Measurements from ENCODE around the gene RPL39L.
"Not testable (repeated sequence)": the region's sequence is repeated elsewhere in the genome, so short reads cannot be mapped to it uniquely, and the experiment has no call there.

The RPL39L gene

DNA sequence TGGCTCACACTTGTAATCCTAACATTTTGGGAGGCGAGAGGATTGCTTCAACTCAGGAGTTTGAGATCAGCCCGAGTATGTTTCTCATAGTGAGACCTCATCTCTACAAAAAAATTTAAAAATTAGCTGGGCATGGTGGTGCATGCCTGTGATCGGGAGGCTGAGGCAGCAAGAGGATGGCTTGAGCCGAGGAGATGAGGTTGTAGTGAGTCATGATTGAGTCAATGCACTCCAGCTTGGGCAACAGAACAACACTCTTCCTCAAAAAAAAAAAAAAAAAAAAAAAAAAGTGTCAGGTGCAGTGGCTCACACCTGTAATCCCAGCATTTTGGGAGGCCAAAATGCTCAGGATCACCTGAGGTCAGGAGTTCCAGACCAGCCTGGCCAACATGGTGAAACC lies 2.4 kb downstream of the RPL39L start:
- peak; percentile 33 for DNase-seq (ENCODE audit: low read depth)

DNA sequence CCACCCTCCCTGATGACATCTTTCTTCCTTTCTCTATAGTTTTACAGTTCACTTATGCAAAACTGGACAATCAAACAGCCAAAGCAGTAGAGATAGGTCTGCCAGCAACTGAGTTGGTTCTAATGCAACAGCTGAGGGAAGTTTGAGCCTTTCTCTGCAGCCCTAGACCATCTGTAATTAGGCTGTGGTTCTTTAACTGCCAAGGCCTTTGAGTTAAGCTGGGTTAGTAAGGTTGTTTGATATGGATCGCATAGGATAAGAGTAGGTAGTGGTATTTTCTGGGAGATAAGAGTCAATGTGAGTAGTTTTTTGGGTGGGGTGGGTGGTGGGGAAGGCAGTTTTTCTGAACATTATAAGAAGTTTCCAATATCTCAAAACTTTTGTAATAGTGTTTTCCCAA lies 3.0 kb downstream of the RPL39L start:
- no peak for DNase-seq (ENCODE audit: low read depth)

DNA sequence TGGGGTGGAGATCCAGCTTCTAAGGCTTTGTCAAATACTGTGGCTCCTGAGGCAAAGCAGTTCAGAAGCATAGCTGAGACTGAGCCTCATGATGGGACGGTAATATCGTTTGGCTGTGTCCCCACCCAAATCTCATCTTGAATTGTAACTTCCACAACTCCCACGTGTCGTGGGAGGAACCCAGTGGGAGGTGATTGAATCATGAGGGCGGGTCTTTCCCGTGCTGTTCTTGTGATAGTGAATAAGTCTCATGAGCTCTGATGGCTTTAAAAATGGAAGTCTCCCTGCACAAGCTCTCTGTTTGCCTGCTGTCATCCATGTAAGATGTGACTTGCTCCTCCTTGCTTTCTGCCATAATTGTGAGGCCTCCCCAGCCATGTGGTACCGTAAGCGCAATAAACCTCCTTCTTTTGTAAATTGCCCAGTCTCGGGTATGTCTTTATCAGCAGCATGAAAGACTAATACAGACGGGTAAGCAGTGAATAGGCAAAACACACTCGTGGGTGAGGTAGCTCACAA lies 4.1 kb downstream of the RPL39L start:
- DNase-seq (ENCODE audit: low read depth): not testable (repeated sequence)

DNA sequence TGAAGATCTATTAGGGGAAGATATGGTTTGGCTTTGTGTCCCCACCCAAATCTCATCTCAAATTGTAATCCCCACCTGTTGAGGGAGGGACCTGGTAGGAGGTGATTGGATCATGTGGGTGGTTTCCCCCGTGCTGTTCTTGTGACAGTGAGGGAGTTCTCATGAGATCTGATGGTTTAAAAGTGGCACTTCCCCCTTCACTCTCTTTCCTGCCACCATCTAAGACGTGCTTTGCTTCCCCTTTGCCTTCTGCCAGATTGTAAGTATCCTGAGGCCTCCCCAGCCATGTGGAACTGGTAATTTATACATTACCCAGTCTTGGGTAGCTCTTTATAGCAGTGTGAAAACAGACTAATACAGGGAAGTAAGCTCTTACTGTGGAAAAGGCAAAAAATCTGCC lies 6.1 kb downstream of the RPL39L start:
- DNase-seq (ENCODE audit: low read depth): not testable (repeated sequence)

DNA sequence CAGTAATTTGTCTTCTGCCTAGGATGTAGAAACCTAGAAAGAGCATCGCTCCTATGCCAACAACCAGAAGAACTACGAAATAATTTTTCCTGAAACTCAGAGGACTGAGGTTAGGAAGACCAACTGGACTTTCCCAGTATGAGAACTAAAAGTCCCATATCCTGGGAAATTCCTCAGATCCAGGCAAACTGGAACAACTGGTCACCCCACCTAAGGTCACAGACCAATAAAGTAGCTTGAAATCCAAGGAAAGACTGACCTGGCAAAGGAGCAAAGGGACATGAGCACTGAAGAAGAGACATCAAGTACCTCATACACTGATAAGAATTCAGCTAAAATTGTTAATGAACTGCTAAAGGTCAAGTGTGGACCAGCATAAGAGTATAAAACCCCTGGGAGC lies 6.6 kb downstream of the RPL39L start:
- DNase-seq (ENCODE audit: low read depth): no peak

DNA sequence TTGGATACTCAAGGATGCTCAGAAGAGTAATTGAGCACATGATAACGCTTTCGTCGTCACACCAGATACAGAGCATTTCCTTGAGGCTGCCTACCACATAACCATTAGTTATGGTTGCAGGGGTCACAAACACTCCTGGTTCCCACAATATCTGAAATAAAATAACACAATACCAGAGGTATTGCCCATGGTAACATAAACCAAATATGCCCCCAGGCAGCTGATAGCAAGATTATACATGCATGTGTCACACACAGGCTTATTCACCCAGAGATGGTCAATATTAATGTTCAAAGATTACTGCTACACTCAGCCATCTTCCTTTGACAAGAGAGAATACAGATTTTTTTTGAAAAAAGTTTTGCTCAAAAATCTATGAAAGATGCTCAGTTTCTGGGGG lies 7.3 kb downstream of the RPL39L start:
- DNase-seq (ENCODE audit: low read depth): no peak

DNA sequence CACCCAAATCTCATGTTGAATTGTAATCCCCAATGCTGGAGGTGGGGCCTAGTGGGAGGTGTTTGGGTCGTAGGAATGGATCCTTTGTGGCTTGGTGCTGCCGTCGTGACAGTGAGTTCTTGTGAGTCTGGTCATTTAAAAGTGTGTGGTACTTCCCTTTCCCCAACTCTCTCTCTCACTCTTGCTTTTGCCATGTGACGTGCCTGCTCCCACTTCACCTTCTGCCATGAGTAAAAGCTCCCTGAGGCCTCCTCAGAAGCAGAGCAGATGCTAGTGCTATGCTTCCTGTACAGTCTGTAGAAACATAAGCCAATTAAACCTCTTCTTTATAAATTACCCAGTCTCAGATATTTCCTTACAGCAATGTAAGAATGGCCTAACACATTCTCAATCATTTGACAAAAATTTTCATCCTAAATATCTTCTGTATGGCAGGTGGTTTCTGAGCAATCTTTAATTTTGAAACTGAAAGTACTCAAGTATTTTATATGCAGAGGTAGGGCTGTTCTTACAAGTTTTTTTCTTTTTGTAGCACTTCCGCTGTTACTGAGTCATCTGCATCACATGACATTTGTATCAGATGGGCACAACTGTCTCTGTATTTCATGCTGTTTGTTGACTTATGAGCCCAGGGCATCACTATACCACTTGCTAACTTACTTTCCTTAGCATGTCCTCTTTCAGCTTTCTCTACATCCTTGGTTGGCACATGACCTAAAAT lies 8.8 kb downstream of the RPL39L start:
- no peak for DNase-seq (ENCODE audit: low read depth)

DNA sequence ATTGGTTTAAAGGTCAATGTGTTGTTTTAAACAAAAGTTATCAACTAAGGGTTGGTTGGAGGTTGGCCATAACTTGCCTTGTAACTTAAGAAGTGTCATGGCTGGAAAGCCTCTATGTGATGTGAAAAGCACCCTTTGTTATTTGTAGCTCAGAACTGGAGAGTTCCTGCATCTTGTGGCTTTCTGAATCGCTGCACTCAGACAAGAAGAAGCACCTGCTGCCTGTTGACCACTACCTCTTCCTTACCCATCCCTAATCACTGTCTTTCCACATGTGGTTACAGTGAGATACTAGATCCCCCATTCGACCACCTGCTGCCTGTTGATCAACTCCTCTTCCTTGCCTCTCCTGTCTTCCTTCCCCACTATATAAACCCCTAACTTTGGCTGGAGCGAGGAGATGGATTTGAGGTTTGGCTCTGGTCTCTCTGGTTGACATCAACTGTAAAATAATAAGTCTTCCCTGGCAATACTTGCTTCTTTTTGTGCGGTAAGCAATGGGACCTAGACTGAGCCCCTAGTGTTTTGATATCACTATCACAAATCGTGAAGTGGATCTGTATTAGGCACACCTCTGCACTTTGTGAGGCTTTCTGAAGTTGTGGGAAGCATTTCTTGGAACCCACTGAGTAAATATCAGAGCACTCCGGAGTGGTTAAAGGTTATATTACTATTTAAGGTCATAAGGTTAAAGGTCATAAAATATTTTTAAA lies 13.8 kb downstream of the RPL39L start:
- DNase-seq (ENCODE audit: low read depth): no peak

DNA sequence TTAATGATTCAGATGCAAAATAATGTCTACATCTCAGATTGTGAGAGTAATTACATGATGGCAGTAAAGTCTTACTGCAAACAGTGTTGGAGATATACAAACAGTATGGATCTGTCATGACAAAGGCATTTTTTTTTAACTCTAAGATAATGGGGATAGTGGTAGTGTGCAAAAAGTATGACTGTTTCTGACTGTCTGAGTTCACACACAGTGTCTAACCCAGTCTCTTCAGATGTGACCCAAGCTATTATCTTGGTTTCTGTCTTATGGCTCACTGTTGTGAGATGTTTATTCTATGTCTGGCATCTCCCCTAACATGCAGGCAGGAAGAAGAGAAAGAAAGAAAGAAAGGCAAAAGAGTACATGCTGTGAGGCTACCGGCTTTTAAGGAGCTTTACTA lies 17.0 kb downstream of the RPL39L start:
- DNase-seq (ENCODE audit: low read depth): no peak

DNA sequence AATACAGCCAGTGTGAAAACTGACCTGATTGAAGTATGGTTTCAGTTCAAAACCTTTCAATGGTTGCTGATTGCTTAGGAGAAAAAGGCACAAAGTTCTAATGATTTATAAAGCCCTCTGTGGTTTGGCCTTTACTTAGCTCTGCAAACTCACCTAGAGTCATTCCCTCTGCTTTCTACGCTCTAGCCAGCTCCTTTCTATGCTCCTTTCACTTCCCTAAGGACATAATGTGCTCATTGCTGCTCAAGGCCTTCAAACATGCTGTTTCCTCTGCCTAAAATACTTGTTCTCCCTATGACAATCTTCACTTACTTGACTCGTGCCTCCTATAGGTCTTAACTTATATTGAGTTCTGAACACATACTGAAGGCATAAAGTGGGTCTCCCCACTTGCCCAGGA lies 19.0 kb downstream of the RPL39L start:
- no peak for DNase-seq (ENCODE audit: low read depth)

DNA sequence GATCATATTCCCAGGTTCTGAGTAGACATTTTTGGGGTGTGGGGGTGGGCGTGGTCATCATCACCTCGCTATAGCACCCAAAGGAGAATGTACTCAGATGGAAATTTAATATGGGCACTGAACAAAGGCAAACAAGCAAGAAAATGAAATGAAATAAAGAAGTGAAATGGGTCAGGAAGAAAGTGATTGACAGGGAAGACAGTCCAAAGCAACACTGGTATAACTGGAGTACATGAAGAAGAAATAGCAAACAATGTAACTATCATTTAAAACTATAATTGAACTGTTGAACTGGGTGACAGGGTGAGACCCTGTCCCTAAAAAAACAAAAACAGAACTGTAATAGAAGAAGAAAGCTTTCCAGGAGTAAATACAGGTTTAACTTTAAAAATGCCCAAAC lies 24.8 kb downstream of the RPL39L start:
- DNase-seq (ENCODE audit: low read depth): no peak

DNA sequence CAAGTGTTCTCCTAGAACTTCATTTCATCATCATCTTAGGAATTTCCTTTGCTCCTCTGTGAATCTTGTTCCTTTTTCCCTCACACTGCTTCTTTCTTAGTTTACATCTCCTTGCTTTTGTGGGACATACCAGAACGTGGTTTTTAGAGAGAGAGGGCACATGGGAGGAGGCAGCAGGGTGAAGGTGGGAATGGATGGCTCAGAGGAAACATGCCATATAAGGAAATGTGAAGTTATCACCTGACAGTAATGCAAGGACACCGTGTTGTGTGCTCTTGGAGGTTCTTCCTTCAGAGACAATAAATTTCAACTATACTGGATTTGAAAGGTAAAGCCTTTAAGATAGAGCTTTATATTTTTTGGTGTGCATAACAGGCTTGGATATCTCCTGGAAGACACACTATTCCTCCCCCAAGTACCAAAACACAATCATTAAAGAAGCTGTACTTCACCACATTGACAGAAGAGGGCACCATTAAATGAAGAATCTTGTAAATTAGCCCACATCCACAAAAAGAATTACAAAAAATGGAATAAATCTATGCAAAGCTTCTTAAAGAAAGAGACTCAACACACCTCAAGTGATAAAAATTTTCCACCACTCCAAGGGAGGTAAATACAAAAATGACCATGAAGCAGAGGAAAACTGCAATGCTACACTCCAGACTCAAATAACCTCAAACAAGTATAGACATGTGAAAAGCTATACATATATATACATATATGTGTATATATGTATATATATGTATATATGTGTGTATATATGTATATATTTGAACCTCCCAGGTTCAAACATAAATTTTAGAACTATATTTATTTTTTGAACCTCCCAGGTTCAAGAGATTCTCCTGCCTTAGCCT lies 26.1 kb downstream of the RPL39L start:
- DNase-seq (ENCODE audit: low read depth): no peak

DNA sequence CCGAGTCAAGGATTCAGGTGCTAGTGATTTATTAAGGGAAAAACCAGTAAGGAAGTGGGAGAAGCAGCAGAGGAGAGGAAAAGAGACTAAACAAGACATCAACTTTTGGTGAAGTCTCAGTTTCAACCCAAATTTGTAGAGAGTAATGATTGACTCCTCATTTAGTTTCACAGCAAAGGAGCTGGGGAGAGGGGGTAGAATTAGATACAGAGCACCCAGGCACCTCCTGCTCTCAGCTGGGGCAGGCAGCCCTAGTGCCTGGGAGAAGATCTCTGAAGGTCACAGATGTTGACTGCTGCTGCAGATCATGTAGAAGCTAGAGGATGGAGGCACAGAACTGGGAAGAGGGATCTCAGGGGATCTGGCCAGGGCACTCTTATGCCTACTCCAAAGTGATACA lies 29.1 kb downstream of the RPL39L start:
- no peak for DNase-seq (ENCODE audit: low read depth)

DNA sequence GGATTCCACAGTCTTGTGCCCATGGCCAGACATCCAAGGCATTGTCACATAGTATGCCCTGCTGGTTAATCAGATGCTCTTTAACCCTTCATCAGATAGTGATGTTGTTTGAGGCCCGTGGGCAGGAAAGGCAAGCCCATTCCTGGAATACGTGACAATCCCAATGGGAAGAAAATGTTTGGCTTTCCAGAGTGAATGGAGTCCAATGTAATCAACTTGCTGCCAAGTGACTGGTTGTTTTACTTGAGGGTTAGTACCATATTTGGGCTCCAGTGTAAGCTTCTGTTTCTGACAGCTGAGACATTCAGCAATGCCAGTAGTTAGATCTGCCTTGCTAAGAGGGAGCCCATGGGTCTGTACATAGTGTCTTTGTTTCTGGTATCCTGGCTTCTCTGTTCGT lies 31.3 kb downstream of the RPL39L start:
- DNase-seq (ENCODE audit: low read depth): peak; percentile 62

DNA sequence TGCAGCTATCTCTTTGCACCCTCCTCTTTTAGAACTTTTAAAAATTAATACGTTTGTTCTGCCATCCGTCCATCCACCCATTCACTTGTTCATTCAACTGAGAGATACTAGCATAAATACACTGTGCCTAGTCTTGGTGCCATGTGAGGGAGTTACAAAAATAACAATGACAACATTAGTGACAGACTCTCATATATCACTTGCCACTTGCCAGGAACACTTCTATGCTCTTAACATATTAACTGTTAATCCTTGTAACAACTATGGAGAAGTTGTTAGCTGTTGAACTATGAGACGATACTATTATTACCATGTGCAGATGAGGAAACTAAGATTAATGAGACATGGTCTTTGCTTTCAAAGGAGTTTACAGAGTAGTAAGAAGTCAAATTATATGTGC lies 33.6 kb downstream of the RPL39L start:
- DNase-seq (ENCODE audit: low read depth): no peak

DNA sequence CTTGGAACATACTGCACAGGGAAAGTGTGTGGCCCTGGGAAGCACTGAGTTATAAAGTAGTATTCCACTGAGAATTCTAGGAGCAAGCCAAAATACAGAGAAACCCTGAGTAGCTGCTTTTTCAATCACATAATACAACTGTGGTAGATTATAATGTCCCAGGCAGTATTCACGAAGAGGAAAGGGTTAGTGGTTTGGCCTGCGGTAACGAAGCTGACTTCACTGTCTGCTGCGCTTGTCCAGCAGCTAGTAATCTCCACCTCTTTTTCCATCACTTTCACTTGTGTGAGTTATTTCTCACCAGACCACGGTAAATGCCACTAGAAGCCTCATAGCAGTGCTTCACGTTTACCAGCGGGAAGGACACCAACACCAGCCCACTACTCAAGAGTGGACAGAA lies 34.4 kb downstream of the RPL39L start:
- peak; percentile 81 for DNase-seq (ENCODE audit: low read depth)

DNA sequence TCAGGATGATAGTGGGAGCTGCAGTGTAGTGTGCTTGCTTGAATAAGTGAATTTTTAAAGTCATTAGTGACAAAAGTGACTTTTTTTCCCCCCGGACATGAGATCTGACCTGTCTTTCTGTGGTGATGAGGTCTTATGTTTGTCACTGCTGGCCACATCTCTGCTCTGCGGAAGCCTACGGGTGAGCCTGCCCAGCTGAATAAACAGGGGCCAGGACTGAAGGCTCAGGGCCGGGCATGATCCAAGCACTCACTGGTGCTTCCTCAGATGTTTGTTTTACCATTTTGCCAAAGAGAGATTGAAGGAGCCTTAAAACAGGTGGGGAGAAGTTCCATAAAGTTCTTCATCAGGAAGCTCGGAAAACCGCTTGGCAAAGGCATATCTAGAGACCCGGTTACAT lies 35.0 kb downstream of the RPL39L start:
- DNase-seq (ENCODE audit: low read depth): no peak

DNA sequence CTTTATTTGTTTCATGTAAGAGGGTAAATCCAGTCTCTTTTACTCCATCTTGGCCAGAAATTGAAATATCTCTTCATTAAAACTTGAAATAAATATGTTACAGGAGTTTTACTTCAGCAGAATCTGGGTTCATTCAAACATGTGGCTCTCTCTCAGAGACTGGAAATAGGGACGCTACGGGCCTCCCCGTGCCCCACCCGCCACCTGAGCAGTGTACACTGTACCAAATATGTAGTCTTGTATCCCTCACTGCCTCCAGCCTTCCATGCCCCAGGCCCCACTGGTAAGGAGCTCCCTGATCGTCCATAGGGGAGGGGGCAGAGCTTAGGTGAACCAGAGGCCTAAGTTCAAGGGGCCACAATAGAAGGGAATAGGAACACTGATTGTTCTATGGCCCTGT lies 36.0 kb downstream of the RPL39L start:
- no peak for DNase-seq (ENCODE audit: low read depth)

DNA sequence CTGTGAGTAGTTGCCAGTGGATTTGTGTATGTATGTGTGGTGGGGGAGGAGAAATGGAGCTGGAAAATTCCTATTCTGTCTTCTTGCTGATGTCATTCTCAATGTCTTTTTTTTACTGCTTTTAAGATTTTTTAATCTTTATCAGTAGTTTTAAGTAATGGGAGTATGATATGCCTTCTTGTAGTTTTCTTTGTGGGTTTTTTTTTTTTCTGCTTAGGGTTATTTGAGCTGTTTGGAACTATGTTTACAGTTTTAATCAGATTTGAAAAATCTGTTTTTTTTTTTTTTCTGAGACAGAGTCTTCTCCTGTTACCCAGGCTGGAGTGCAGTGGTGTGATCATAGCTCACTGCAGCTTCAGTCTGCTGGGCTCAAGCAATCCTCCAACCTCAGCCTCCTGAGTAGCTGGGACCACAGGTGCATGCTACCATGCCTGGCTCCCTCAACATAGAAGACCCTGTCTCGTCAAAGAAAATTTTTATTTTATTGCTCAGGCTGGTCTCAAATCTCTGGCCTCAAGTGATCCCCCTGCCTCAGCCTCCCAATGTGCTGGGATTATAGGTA lies 37.1 kb downstream of the RPL39L start:
- DNase-seq (ENCODE audit: low read depth): no peak

DNA sequence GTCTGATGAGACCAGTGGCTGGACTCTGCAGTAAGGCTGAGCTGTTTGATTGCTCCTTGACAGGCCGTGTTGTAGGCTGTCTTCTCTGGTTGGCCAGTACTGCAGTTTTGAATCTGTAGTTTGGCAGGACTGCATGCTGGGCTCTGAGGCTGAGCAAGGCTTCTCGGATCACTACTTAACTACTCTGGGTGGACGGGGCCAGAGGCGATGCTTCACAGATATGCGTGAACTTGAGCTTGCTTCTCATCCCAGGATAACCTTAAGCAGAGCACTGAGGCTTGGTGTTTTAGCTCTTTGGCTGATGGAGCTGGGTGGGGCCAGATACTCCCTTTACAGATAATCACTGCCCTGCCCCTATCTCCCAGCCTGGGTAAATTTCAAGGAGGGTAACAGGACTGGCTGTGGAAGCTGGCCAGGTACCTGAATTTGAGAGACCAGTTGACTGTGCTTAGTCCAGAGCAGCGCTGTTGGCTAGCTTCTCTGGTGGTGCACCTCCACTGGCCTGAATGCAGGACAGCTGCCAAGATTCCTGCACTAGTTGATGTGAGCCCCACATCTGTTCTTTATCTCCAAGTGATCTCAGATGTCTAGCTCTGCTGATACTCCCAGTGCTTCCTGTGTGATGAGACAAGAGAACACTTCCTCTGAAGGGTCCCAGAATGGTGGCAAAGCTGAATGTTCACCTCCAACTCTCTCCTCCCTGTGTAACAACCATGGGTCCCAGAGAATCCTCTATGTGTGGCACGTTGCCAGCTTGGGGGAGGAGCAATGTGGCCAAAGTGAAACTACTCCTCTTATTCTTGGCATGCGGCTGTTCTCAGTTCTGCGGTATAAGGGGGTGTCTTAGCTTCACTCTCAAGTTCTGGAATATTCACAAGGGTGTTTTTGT lies 37.9 kb downstream of the RPL39L start:
- peak; percentile 43 for DNase-seq (ENCODE audit: low read depth)

DNA sequence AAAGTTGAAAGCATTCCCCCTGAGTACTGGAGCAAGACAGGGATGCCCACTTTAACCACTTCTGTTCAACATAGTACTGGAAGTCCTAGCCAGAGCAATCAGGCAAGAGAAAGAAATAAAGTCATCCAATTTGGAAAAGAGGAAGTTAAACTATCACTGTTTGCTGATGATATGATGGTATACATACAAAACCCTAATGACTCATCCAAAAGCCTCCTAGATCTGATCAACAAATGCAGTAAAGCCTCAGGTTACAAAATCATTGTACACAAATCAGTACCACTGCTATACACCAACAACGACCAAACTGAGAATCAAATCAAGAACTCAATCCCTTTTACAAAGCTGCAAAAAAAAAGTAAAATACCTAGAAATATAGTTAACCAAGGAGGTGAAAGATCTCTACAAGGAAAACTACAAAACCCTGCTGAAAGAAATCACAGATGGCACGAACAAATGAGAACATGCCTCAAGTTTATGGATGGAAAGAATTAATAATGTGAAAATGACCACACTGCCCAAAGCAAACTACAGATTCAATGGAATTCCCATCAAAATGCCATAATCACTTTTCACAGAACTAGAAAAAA lies 40.3 kb downstream of the RPL39L start:
- no peak for DNase-seq (ENCODE audit: low read depth)

Data from stromal cell of bone marrow (primary cell).